Middle frontal gyrus (tissue), 1 donor: ENCODE data around the gene WASF2.
A peak's percentile ranks its signal among the peaks of the same experiment; 100 is the strongest.
"Not testable (repeated sequence)": the region's sequence is repeated elsewhere in the genome, so short reads cannot be mapped to it uniquely, and the experiment has no call there.

Source experiments
- DNase-seq: peaks from one replicate; pipeline ENCODE4 v3.0.0-alpha.2; 2015; ENCODE audit warnings: low spot score; ENCODE audit errors: extremely low spot score

The WASF2 gene

GRCh38 chr1:27454610-27455009 is 35.4 kb downstream of the WASF2 start:
- DNase-seq: no peak

GRCh38 chr1:27451343-27451742 is 38.6 kb downstream of the WASF2 start:
- no peak for DNase-seq

DNA sequence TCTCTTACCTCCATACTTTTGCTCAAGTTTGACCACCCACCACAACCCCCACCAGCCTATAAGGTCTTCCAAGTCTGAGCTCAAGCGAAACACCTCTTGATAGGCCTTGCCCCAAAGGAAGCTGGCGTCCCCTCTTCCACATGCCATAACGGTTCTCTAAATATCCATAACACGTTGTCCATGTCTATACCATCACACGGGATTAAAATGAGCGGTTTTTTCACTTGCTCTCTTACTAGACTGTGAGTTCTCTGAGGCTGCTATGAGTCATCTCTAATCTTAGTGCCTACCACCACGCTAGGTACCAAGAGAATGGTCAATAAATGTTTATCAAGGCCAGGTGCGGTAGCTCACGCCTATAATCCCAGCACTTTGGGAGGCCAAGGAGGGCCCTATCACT is 41.0 kb downstream of the WASF2 start:
- DNase-seq: no peak

DNA sequence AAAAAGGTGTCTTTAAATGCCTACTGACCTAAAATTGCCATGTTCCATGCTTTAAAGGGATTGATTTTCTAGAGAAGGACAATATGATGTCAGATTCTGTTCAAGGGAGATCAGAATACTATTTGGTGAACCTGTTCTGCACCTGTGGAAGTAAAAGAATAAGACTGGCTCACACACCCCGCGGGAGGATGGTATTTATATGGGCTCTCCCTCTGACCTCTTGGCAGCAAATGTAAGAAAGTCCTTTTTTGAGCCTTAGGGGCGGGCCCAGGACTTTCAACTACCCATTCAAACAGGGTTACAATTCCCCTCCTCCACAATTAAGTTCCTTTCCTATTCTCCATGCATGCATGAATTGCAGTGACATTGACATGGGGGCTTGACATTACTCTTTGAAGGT is 42.1 kb downstream of the WASF2 start:
- DNase-seq: no peak

- DNase-seq: no peak
Observed at GRCh38 chr1:27447399-27447798, 42.6 kb downstream of the WASF2 start.

GRCh38 chr1:27446496-27447020 is 43.4 kb downstream of the WASF2 start:
- DNase-seq: no peak

GRCh38 chr1:27445177-27445936 is 44.6 kb downstream of the WASF2 start:
- no peak for DNase-seq

- DNase-seq: no peak
Observed at GRCh38 chr1:27444632-27445031, 45.3 kb downstream of the WASF2 start.

DNA sequence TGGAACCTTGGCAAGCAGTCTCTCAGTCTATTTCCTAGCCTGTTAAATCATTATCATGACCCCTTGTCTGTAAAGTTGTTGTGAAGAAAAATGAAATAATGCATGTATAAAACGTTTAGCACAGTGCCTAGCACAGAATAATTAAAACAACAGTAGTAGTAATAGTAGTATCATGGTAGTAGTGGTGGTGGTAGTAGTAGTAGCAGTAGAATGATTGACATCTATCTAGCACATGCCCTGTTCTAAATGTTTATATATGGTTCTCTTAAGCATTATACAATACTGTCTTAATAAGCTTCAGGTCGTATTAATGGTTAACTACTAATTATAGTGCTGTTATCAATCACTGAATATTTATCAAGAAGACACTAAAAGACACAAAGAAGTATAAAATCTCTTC is 50.8 kb downstream of the WASF2 start:
- DNase-seq: no peak

GRCh38 chr1:27438621-27439061 is 51.3 kb downstream of the WASF2 start:
- no peak for DNase-seq

DNA sequence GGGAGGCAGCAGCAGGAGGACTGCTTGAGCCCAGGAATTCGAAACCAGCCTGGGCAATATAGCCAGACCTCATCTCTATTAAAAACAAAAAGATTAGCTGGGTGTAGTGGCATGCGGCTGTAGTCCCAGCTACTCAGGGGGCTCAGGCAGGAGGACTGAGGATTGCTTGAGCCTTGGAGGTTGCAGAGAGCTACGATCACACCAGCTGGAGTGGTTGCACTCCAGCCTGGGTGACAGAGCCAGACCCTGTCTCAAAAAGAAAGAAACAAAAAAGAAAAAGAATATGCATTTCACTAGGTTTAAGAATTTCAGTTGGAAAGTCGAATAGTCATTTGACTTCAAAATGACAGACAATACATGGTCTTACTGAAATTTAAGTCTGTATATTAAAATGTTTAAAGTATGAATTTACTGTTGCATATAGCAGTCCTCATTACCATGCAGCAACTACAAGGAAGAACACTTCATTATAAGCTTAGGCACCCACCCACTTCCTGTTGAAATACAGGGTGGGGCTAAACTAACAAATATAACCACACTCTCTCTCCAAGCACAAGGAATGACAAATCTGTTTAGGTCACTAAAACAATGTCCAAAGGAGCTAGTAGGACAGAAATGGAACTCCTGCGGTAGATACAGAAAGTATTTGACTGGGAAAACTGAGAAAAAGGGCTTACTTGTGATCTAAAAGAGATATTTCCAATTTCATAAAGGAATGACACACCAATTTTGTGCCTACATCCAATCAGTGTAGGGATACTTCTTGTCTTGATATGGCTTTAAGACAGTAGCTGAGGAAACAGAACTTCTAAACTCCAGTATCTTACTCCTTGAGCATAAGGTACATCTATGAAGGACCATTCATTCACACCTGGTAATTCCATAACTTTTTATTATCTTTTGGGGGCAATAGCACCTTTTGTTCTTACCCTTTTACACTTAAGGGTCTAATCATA is 53.5 kb downstream of the WASF2 start:
- no peak for DNase-seq

GRCh38 chr1:27435566-27436203 is 54.3 kb downstream of the WASF2 start:
- DNase-seq: no peak

DNA sequence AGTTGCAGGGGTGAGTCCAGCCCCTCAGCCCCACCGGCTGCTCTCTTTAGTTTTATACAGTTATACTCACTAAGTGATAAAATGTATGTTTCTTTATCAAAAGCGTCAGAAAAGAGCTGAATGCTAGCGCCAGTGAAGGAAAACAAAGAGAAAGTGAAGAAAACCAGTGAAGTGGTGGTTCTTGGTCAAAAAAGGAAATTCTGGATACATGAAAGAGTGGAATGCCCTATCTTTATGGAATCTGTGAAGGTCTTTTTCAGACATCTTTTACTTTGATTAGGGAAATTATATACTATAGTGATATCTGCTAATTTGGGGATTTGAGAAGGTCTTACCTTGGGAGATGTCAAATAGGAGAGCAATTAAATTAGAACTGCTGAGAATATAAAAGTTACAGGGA is 56.3 kb downstream of the WASF2 start:
- no peak for DNase-seq

DNA sequence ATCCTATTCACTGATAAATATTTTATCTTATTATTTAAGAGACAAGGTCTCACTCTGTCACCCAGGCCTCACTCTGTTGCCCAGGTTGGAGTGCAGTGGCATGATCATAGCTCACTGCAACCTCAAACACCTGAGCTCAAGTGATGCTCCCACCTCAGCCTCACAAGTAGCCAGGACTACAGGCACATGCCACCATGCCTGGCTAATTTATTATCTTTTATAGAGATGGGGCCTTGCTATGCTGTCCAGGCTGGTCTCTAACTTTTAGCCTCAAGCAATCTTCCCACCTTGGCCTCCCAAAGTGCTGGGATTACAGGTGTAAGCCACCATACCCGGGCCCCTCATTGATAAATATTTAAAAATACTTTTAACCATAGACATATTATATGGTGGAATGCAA is 57.2 kb downstream of the WASF2 start:
- not testable (repeated sequence) for DNase-seq

DNA sequence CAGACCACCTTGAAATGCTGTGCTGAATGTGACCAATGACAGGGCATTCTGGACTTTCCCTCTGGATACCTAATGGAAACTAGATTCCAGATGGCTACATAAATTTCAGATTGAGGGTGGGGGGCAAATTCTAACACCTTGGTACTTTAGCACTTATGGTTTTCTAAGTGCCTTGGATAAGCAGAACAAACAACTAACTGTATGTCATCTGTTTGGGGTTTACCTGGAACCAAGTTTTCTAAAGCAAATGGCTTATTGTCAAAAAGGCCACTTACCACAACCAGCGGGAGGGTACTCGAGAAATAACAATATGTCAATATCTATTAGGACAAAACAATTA is 58.4 kb downstream of the WASF2 start:
- no peak for DNase-seq

DNA sequence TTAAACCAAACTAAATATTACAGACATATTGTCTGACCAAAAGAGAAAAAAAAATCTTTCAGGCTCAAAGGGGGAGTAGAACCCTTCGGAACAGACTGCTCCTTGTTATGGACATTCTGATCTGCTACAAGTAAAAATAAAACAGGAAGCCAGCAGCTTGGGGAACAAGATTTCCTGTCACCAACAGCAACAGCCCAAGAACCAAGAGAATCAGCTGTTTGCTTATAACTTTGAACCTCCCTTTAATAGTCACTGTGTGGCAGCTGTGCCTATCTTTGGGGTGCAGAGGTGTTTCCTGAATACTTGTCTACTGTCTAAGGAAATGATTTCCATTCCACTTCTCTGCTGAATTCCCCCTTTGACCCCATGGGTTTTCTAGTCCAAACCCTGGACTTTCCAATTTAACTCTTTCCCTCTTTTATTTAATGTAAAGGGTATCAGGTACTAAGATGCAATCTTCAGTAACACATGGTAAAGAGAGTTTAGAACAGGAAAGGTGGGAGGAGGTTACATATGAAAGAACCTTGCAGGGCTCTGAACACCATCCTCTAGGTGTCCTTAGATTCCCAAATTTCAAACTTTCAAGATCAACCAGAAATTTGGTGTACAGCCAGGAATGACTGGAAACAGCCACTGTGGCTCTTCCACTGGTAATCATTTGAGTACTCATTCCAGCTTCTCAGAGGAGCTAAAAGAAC is 58.9 kb downstream of the WASF2 start:
- peak; percentile 35 for DNase-seq

DNA sequence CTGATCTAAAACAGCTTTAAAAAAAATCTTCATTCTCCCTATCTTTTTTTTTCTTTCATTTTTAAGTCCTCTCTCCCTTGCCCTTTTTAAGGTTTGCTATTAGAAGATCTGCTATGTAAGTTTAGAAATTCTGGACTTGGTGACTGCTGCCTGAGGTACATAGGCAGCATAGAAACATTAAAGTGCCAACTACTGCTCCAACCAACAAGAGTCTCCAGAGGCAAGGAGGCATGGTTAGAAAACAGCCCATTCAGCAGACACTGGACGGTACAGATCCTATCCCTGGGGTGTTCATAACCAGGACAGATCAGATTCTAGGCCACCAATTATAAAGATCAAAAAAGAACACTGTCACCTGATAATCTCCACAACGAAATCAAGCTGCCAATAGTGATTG is 60.9 kb downstream of the WASF2 start:
- DNase-seq: no peak

DNA sequence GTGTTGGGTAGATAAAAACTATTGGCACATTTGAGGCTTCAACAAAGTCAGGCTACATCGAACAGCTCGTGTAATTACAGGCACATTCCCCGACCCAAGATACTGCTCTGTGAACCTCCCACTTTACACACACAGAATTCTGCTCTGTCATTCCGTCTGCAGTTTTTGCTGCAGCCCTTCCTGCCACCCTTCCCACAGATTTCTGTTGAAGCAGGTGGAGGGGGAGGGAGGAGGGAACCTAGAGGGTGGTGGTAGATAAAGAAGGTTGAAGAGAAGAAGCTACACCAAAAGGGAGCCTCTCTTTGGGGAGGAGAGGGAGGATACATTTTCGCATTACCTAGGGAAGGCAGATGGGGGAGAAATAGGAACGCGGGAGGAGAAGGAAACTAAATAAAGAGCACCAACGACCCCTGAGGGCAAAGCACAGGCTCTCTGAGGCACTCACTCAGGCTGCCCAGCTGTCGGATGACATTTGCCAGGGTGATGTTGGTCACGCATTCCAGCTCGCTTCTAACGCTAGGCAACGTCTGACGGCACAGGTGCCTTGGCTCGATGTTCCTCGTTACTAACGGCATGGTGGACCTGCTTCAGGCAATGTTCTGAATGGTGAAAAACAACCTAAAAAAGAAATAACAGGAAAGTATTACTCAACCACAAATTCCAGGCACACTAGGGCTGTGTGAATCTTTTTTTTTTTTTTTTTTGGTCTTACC is 61.5 kb downstream of the WASF2 start:
- no peak for DNase-seq

- no peak for DNase-seq
Observed at GRCh38 chr1:27427816-27428315, 62.1 kb downstream of the WASF2 start.

GRCh38 chr1:27427329-27427728 is 62.6 kb downstream of the WASF2 start:
- no peak for DNase-seq
